H9 (cell line): ENCODE measurements around the gene YPEL3. TPM values are rescaled to one million over a fixed set of nuclear protein-coding genes. Genes with fewer than 3 reads are reported as not detected.
"Not testable (repeated sequence)": the region's sequence is repeated elsewhere in the genome, so short reads cannot be mapped to it uniquely, and the experiment has no call there.

Experiments used
- DNase-seq: peaks from one replicate; pipeline ENCODE4 v3.0.0-alpha.2; 2017
- H2AFZ ChIP-seq: one replicate; pipeline ENCODE4 v1.6.1; 2013; ENCODE audit warnings: mild to moderate bottlenecking, low read length, control low read depth, moderate library complexity
- H2AK5ac ChIP-seq: 2 replicates; pipeline ENCODE4 v1.6.1; 2013; ENCODE audit warnings: low read length, control low read depth, mixed read lengths; ENCODE audit not compliant: insufficient read length
- H2BK120ac ChIP-seq: one replicate; pipeline ENCODE4 v1.6.1; 2013; ENCODE audit warnings: low read depth, mild to moderate bottlenecking, low read length, control low read depth, inconsistent platforms; ENCODE audit not compliant: poor library complexity, severe bottlenecking
- H2BK12ac ChIP-seq: 2 replicates; pipeline ENCODE4 v1.6.1; 2013; ENCODE audit warnings: low read length, control low read depth, mixed read lengths, low read depth; ENCODE audit not compliant: insufficient read length
- H2BK15ac ChIP-seq: 2 replicates; pipeline ENCODE4 v1.6.1; 2013; ENCODE audit warnings: low read depth, low read length, control low read depth
- H2BK20ac ChIP-seq: one replicate; pipeline ENCODE4 v1.6.1; 2013; ENCODE audit warnings: low read depth, mild to moderate bottlenecking, low read length, control low read depth, inconsistent platforms; ENCODE audit not compliant: poor library complexity, severe bottlenecking
- H2BK5ac ChIP-seq: 2 replicates; pipeline ENCODE4 v1.6.1; 2013; ENCODE audit warnings: low read length, control low read depth, mixed read lengths; ENCODE audit not compliant: insufficient read length
- H3K14ac ChIP-seq: 2 replicates; pipeline ENCODE4 v1.6.1; 2013; ENCODE audit warnings: low read length, control low read depth; ENCODE audit not compliant: insufficient read depth
- H3K18ac ChIP-seq: 2 replicates; pipeline ENCODE4 v1.6.1; 2013; ENCODE audit warnings: low read depth, mild to moderate bottlenecking, mixed read lengths, low read length, control low read depth; ENCODE audit not compliant: insufficient read length
- H3K23ac ChIP-seq: 2 replicates; pipeline ENCODE4 v1.6.1; 2013; ENCODE audit warnings: low read length, control low read depth, mixed read lengths, low read depth; ENCODE audit not compliant: insufficient read length
- H3K23me2 ChIP-seq: 2 replicates; pipeline ENCODE4 v1.6.1; 2013; ENCODE audit warnings: low read depth, mild to moderate bottlenecking, mixed read lengths, low read length, control low read depth; ENCODE audit not compliant: insufficient read length, poor library complexity, severe bottlenecking
- H3K27ac ChIP-seq: 2 replicates; pipeline ENCODE4 v1.5.1; 2013; ENCODE audit warnings: low read length, control low read depth, mixed read lengths, low read depth; ENCODE audit not compliant: insufficient read length
- H3K27me3 ChIP-seq: 2 replicates; pipeline ENCODE4 v1.6.1; 2013; ENCODE audit warnings: low read length, control low read depth, inconsistent platforms; ENCODE audit not compliant: insufficient read depth
- H3K4ac ChIP-seq: 2 replicates; pipeline ENCODE4 v1.6.1; 2013; ENCODE audit warnings: low read depth, mild to moderate bottlenecking, control low read depth, inconsistent platforms, low read length, moderate library complexity
- H3K4me1 ChIP-seq: 2 replicates; pipeline ENCODE4 v1.6.1; 2013; ENCODE audit warnings: low read length, control low read depth, inconsistent platforms; ENCODE audit not compliant: insufficient read depth
- H3K4me2 ChIP-seq: 2 replicates; pipeline ENCODE4 v1.6.1; 2013; ENCODE audit warnings: low read length, control low read depth, mixed read lengths; ENCODE audit not compliant: insufficient read length, insufficient read depth
- H3K56ac ChIP-seq: 2 replicates; pipeline ENCODE4 v1.6.1; 2013; ENCODE audit warnings: low read depth, mild to moderate bottlenecking, mixed read lengths, low read length, control low read depth; ENCODE audit not compliant: insufficient read length
- H3K79me1 ChIP-seq: 2 replicates; pipeline ENCODE4 v1.6.1; 2013; ENCODE audit warnings: low read depth, mild to moderate bottlenecking, moderate library complexity, low read length, control low read depth, inconsistent platforms; ENCODE audit not compliant: insufficient read depth, poor library complexity, severe bottlenecking
- H3K79me2 ChIP-seq: 2 replicates; pipeline ENCODE4 v1.6.1; 2013; ENCODE audit warnings: low read length, control low read depth, inconsistent platforms; ENCODE audit not compliant: insufficient read depth
- H3K9ac ChIP-seq: 2 replicates; pipeline ENCODE4 v1.6.1; 2013; ENCODE audit warnings: low read length, control low read depth, mixed read lengths; ENCODE audit not compliant: insufficient read length; ENCODE audit errors: extremely low read depth
- H3K9me3 ChIP-seq: one replicate; pipeline ENCODE4 v1.6.1; 2013; ENCODE audit warnings: low read depth, low read length, inconsistent platforms; ENCODE audit not compliant: control insufficient read depth
- H3T11ph ChIP-seq: one replicate; pipeline ENCODE4 v1.6.1; 2013; ENCODE audit warnings: mild to moderate bottlenecking, low read length, control low read depth, inconsistent platforms
- H4K20me1 ChIP-seq: one replicate; pipeline ENCODE4 v1.6.1; 2013; ENCODE audit not compliant: control insufficient read depth, insufficient read length, insufficient read depth
- H4K5ac ChIP-seq: 2 replicates; pipeline ENCODE4 v1.6.1; 2013; ENCODE audit warnings: low read depth, mild to moderate bottlenecking, mixed read lengths, low read length, control low read depth; ENCODE audit not compliant: insufficient read length
- H4K8ac ChIP-seq: replicated peaks from 2 replicates; pipeline ENCODE4 v1.6.1; 2013; ENCODE audit warnings: low read length, control low read depth, mixed read lengths, low read depth; ENCODE audit not compliant: insufficient read length
- H4K91ac ChIP-seq: 2 replicates; pipeline ENCODE4 v1.6.1; 2013; ENCODE audit warnings: low read depth, mild to moderate bottlenecking, moderate library complexity, mixed read lengths, low read length, control low read depth; ENCODE audit not compliant: insufficient read length
- H3K27ac Mint-ChIP-seq, 3 experiments: 2 replicates in 2 of 3; 3 replicates in 1 of 3; pipeline ENCODE4 v1.8.0; 2020 to 2021; ENCODE audit warnings: mixed read lengths in 3 of 3, mild to moderate bottlenecking in 1 of 3, moderate library complexity in 1 of 3
- H3K27me3 Mint-ChIP-seq: 2 replicates; pipeline ENCODE4 v1.8.0; 2021; ENCODE audit warnings: low read depth, mild to moderate bottlenecking, moderate library complexity, mixed read lengths
- H3K36me3 Mint-ChIP-seq, 3 experiments: 2 replicates in 2 of 3; 3 replicates in 1 of 3; pipeline ENCODE4 v1.8.0; 2020 to 2021; ENCODE audit warnings: low read depth in 3 of 3, mixed read lengths in 3 of 3; ENCODE audit not compliant: insufficient read depth in 1 of 3
- H3K4me1 Mint-ChIP-seq, 2 experiments: 2 replicates each; pipeline ENCODE4 v1.8.0; 2020; ENCODE audit warnings: mixed read lengths in 2 of 2
- H3K4me3 Mint-ChIP-seq, 2 experiments: 2 replicates in 1 of 2; 3 replicates in 1 of 2; pipeline ENCODE4 v1.8.0; 2020 to 2021; ENCODE audit warnings: mild to moderate bottlenecking in 2 of 2, mixed read lengths in 2 of 2, moderate library complexity in 1 of 2
- H3K9me3 Mint-ChIP-seq, 2 experiments: 2 replicates in 1 of 2; 3 replicates in 1 of 2; pipeline ENCODE4 v1.8.0; 2020; ENCODE audit warnings: mild to moderate bottlenecking in 2 of 2, mixed read lengths in 2 of 2, moderate library complexity in 1 of 2
- WGBS: extraction: QIAGEN DNeasy Blood & Tissue Kit; methylation state at CpG from one replicate; pipeline ENCODE4 v1.1.7; 2013; ENCODE audit warnings: missing lambda C conversion rate, low lambda C conversion rate, mixed read lengths; ENCODE audit not compliant: insufficient read length; ENCODE audit errors: extremely low coverage; 5-methylcytosine and 5-hydroxymethylcytosine counted together
- total RNA-seq: library from RNA; stranded (reverse); gene quantifications from 2 replicates; pipeline ENCODE4 v1.2.1, GENCODE V29; 2021
- TF ChIP-seq, protein P1 (sequence below): fragments of 200-600 bp; sonication (generic); conservative IDR thresholded peaks from 3 replicates; pipeline ENCODE4 v1.8.0; 2021; ENCODE audit warnings: antibody characterized with exemption, mild to moderate bottlenecking

Gene YPEL3
- total RNA-seq, 1 experiment from 2014 or later: 27.5 TPM

DNA sequence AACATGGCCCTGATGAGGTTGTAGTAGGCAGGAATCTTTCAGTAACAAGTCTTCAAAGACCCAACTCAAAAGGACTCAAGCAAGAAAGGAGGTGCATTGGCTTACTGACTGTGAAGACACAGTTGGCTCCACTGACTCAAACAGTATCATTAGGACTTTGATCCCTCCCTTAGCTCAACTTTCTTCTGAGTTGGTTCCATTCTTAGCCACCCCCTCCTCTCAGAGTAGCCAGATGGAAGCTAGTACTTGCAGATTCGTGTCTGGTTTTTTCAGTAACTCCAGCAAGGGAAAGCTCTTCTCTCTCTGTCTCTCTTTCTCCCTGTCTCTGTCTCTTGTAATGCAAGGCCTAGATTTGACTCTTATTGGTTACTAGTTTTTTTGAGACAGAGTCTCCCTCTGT, 32.0 kb upstream of the YPEL3 start:
- Histone ChIP-seq H2AFZ (no peak overlapping the region), H3K79me1 (no peaks in the 10 kb centered on the region)

DNA sequence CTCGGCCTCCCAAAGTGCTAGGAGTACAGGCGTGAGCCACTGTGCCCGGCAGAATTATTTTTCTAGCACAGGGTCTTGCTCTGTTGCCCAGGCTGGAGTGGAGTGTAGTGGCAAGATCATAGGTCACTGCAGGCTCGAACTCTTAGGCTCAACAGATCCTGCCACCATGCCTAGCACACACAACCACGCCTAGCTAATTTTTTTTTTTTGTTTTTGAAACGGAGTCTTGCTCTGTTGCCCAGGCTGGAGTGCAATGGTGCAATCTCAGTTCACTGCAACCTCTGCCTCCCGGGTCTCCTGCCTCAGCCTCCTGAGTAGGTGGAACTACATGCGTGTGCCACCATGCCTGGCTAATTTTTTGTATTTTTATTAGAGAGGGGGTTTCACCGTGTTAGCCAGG, 29.7 kb upstream of the YPEL3 start:
- not testable (repeated sequence) for H4K8ac ChIP-seq, H3K9ac ChIP-seq, H3K27ac Mint-ChIP-seq, H2BK5ac ChIP-seq, H2BK12ac ChIP-seq, H3K9me3 Mint-ChIP-seq, H3K79me1 ChIP-seq, H3K4ac ChIP-seq, H3K9me3 ChIP-seq, H2AK5ac ChIP-seq, H2BK120ac ChIP-seq, H2BK20ac ChIP-seq, H4K20me1 ChIP-seq, H3K18ac ChIP-seq, H3K36me3 Mint-ChIP-seq, H3K4me1 ChIP-seq, H3K4me2 ChIP-seq, H3T11ph ChIP-seq, H3K4me3 Mint-ChIP-seq, H3K27ac ChIP-seq, H3K27me3 Mint-ChIP-seq, H3K14ac ChIP-seq, H4K5ac ChIP-seq, H4K91ac ChIP-seq, H3K27me3 ChIP-seq, H3K56ac ChIP-seq, H2BK15ac ChIP-seq, DNase-seq, H2AFZ ChIP-seq, H3K23me2 ChIP-seq, H3K79me2 ChIP-seq, H3K23ac ChIP-seq
- no CpG with 5 or more reads among the region's 9 CpGs for WGBS
- H3K4me1 Mint-ChIP-seq: peaks cover 8 to 14% of the 10 kb centered on the region in 2 experiments

More for the DNA sequence above, 32.0 kb upstream of the YPEL3 start:
- H3T11ph ChIP-seq: no peak overlapping the region
- H2BK20ac ChIP-seq: no peak overlapping the region
- H3K23me2 ChIP-seq: no peaks in the 10 kb centered on the region
- H2BK15ac ChIP-seq: no peak overlapping the region
- no peak overlapping the region for H3K56ac ChIP-seq
- H3K27ac Mint-ChIP-seq: no peak overlapping the region
- peaks cover 4% of the 10 kb centered on the region for H3K27me3 Mint-ChIP-seq
- no peak overlapping the region for H4K5ac ChIP-seq
- no peak overlapping the region for H3K14ac ChIP-seq
- no peaks in the 10 kb centered on the region for H3K4me1 ChIP-seq
- no peaks in the 10 kb centered on the region for H3K9me3 ChIP-seq
- H2BK120ac ChIP-seq: no peak overlapping the region
- H3K9me3 Mint-ChIP-seq: no peaks in the 10 kb centered on the region
- no CpG with 5 or more reads among the region's 1 CpG for WGBS
- no peaks in the 10 kb centered on the region for H3K36me3 Mint-ChIP-seq
- no peaks in the 10 kb centered on the region for H4K20me1 ChIP-seq
- H3K79me2 ChIP-seq: no peaks in the 10 kb centered on the region
- no peak overlapping the region for H2AK5ac ChIP-seq
- no peak overlapping the region for H3K4me3 Mint-ChIP-seq
- TF ChIP-seq, protein P1, sequence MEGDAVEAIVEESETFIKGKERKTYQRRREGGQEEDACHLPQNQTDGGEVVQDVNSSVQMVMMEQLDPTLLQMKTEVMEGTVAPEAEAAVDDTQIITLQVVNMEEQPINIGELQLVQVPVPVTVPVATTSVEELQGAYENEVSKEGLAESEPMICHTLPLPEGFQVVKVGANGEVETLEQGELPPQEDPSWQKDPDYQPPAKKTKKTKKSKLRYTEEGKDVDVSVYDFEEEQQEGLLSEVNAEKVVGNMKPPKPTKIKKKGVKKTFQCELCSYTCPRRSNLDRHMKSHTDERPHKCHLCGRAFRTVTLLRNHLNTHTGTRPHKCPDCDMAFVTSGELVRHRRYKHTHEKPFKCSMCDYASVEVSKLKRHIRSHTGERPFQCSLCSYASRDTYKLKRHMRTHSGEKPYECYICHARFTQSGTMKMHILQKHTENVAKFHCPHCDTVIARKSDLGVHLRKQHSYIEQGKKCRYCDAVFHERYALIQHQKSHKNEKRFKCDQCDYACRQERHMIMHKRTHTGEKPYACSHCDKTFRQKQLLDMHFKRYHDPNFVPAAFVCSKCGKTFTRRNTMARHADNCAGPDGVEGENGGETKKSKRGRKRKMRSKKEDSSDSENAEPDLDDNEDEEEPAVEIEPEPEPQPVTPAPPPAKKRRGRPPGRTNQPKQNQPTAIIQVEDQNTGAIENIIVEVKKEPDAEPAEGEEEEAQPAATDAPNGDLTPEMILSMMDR: no peak
- H3K27ac ChIP-seq: no peak overlapping the region
- H2BK12ac ChIP-seq: no peak overlapping the region
- DNase-seq: no peak
- H3K4me1 Mint-ChIP-seq: peaks cover 0 to 6% of the 10 kb centered on the region in 2 experiments; a peak in 1 of 4 replicates
- H4K8ac ChIP-seq: no peak overlapping the region
- no peak overlapping the region for H3K4ac ChIP-seq
- no peak overlapping the region for H3K4me2 ChIP-seq
- H3K9ac ChIP-seq: no peak overlapping the region
- no peak overlapping the region for H3K23ac ChIP-seq
- H3K18ac ChIP-seq: no peak overlapping the region
- H2BK5ac ChIP-seq: no peak overlapping the region
- no peak overlapping the region for H4K91ac ChIP-seq
- H3K27me3 ChIP-seq: no peaks in the 10 kb centered on the region
